GM23248 (cell line): Measurements from ENCODE around the gene TCF23.

ENCODE experiments used
- EZH2 ChIP-seq: fragments of 200-600 bp; sonication (generic); IDR thresholded peaks from 2 replicates; pipeline ENCODE4 v1.6.1; 2018; ENCODE audit warnings: antibody characterized with exemption, mild to moderate bottlenecking; ENCODE audit not compliant: insufficient read depth, poor library complexity, severe bottlenecking
- EZH2phosphoT487 ChIP-seq: fragments of 200-600 bp; sonication (generic); IDR thresholded peaks from 2 replicates; pipeline ENCODE4 v1.6.1; 2018; ENCODE audit warnings: antibody characterized with exemption, moderate library complexity, mild to moderate bottlenecking, low read depth; ENCODE audit not compliant: insufficient read depth

GRCh38 chr2:27122791-27123190, 26.0 kb upstream of the TCF23 start:
- TF ChIP-seq EZH2, result no peak
- TF ChIP-seq EZH2phosphoT487, result no peak
